ENCODE data around the gene RPL35.

Gene RPL35

GRCh38 chr9:124861342-124862229 lies at the start of gene RPL35, which contains the start of gene ARPC5L:
Gene RPL35, minus strand, starts transcription at chr9:124861957. Its CDS starts 45 bp downstream, at chr9:124861912.
Gene ARPC5L, plus strand, starts transcription at chr9:124862130. Its CDS starts 7,161 bp downstream, at chr9:124869291.
- DNase-seq, result peak; percentile 96

- DNase-seq, result no peak
These were observed 46.3 kb upstream of the RPL35 start for GRCh38 chr9:124908098-124908497.

- DNase-seq, result no peak
These were observed 45.2 kb upstream of the RPL35 start for GRCh38 chr9:124906966-124907365.

GRCh38 chr9:124899845-124900244 lies 38.1 kb upstream of the RPL35 start:
- DNase-seq, result no peak

GRCh38 chr9:124897570-124898460 lies 36.1 kb upstream of the RPL35 start:
- no peak for DNase-seq

GRCh38 chr9:124894741-124895170 lies 33.0 kb upstream of the RPL35 start:
- DNase-seq, result peak; percentile 60

GRCh38 chr9:124894035-124894740 lies 32.4 kb upstream of the RPL35 start:
- no peak for DNase-seq

GRCh38 chr9:124890179-124890578 lies 28.4 kb upstream of the RPL35 start:
- no peak for DNase-seq

- DNase-seq, result no peak
These were observed 27.2 kb upstream of the RPL35 start for GRCh38 chr9:124889006-124889405.

- DNase-seq, result no peak
These were observed 26.1 kb upstream of the RPL35 start for GRCh38 chr9:124887832-124888231.

- DNase-seq, result no peak
These were observed 25.2 kb upstream of the RPL35 start for GRCh38 chr9:124886866-124887492.

GRCh38 chr9:124886461-124886860 lies 24.7 kb upstream of the RPL35 start:
- DNase-seq, result no peak

GRCh38 chr9:124885551-124885950 lies 23.8 kb upstream of the RPL35 start:
- DNase-seq, result no peak

GRCh38 chr9:124884376-124884775 lies 22.6 kb upstream of the RPL35 start:
- no peak for DNase-seq

GRCh38 chr9:124882231-124882630 lies 20.5 kb upstream of the RPL35 start:
- no peak for DNase-seq

GRCh38 chr9:124881138-124881743 lies 19.5 kb upstream of the RPL35 start:
- DNase-seq, result peak; percentile 49

- no peak for DNase-seq
These were observed 18.7 kb upstream of the RPL35 start for GRCh38 chr9:124880501-124880900.

- no peak for DNase-seq
These were observed 17.5 kb upstream of the RPL35 start for GRCh38 chr9:124879226-124879625.

- DNase-seq, result no peak
These were observed 16.8 kb upstream of the RPL35 start for GRCh38 chr9:124878518-124878917.

- DNase-seq, result no peak
These were observed 16.3 kb upstream of the RPL35 start for GRCh38 chr9:124878021-124878420.

GRCh38 chr9:124877021-124877782 lies 15.4 kb upstream of the RPL35 start:
- DNase-seq, result no peak
